BJ (cell line): ENCODE data around the gene MASP1. TPM values are rescaled to one million over a fixed set of nuclear protein-coding genes. Genes with fewer than 3 reads are reported as not detected.
A peak's percentile ranks its signal among the peaks of the same experiment; 100 is the strongest.

Source experiments
- CTCF ChIA-PET: fragments of 350-600 bp; formaldehyde crosslinking; extraction: SDS; loops from one replicate; lab custom pipeline; 2021; ENCODE audit warnings: antibody characterized with exemption, inconsistent platforms; lab: Yijun Ruan, JAX
- POLR2A ChIA-PET: fragments of 300-600 bp; sonication (Branson Sonifier 250); formaldehyde crosslinking; extraction: SDS; loops from one replicate; lab custom pipeline; 2021; ENCODE audit warnings: antibody characterized with exemption; lab: Charles Lee
- DNase-seq: peaks from one replicate; pipeline ENCODE4 v3.0.0-alpha.2; 2011; ENCODE audit warnings: low read depth
- H3K27me3 ChIP-seq: 2 replicates; pipeline ENCODE4 v1.6.0; 2011; ENCODE audit warnings: low read length; ENCODE audit not compliant: control insufficient read depth, insufficient read depth
- H3K36me3 ChIP-seq: 2 replicates; pipeline ENCODE4 v1.5.1; 2011; ENCODE audit warnings: low read length; ENCODE audit not compliant: control insufficient read depth, insufficient read depth
- H3K4me3 ChIP-seq: 2 replicates; pipeline ENCODE4 v1.5.1; 2011; ENCODE audit warnings: low read depth, mild to moderate bottlenecking, control low read depth, low read length
- CTCF ChIP-seq: IDR thresholded peaks from 2 replicates; pipeline ENCODE4 v1.5.1; 2011; ENCODE audit warnings: low read depth, mild to moderate bottlenecking, control low read depth, inconsistent platforms, low read length, moderate library complexity; ENCODE audit not compliant: insufficient read depth
- polyA plus RNA-seq: library from polyadenylated mRNA; depleted of rRNA; stranded (reverse); fragments of >200 nt; gene quantifications from 2 replicates; pipeline ENCODE4 v1.2.3, GENCODE V29; 2011

MASP1 gene
- polyA plus RNA-seq, 1 experiment: 321 TPM

- CTCF ChIA-PET: interaction anchor here (1.0 to 1.6 kb wide), 5 partner anchors 12 to 398 kb away, joined by 3 to 11 read pairs (median 3); no protein-coding TSS in a partner anchor
- TF ChIP-seq CTCF: no peak
- Histone ChIP-seq H3K4me3 (no peak overlapping the region), H3K36me3 (peaks cover 21% of the 10 kb centered on the region), H3K27me3 (no peaks in the 10 kb centered on the region)
- peak; percentile 97 for DNase-seq
- POLR2A ChIA-PET: no interaction called here
These were observed 10.3 kb downstream of the MASP1 start for GRCh38 chr3:187281191-187281714.

GRCh38 chr3:187280644-187281043 is 10.9 kb downstream of the MASP1 start:
- CTCF ChIA-PET: interaction anchor here (1.5 to 1.6 kb wide), 2 partner anchors 13 to 38 kb away, joined by 3 to 11 read pairs; no protein-coding TSS in a partner anchor
- no peak for DNase-seq
- no peak for TF ChIP-seq CTCF
- peaks cover 21% of the 10 kb centered on the region for H3K36me3 ChIP-seq
- H3K27me3 ChIP-seq: no peaks in the 10 kb centered on the region
- no peak overlapping the region for H3K4me3 ChIP-seq
- POLR2A ChIA-PET: no interaction called here

DNA sequence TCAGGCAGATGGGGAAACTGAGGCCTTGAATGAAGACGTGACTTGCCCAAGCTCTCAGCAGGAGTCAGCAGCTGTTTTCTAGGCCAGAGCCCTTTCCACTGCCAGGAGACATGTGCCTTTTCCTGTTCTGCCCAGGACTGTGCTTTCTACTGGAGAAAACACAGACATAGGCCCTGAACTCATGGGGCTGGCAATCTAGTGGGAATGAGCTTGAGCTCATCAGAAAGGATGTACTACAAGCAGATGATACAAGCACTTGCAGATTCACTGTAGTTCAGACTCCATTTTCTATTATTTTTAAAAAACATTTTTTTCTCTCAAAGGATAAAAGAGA is 14.4 kb downstream of the MASP1 start:
- no peak for TF ChIP-seq CTCF
- CTCF ChIA-PET: no interaction called here
- POLR2A ChIA-PET: no interaction called here

GRCh38 chr3:187276397-187277128 is 15.0 kb downstream of the MASP1 start:
- H3K4me3 ChIP-seq: no peak overlapping the region
- peaks cover 27% of the 10 kb centered on the region for H3K36me3 ChIP-seq
- DNase-seq: no peak
- CTCF ChIA-PET: interaction anchor here (0.6 to 1.2 kb wide), 2 partner anchors 10 to 12 kb away, joined by 3 read pairs; no protein-coding TSS in a partner anchor
- no peak for TF ChIP-seq CTCF
- no peaks in the 10 kb centered on the region for H3K27me3 ChIP-seq
- POLR2A ChIA-PET: interaction anchor here (0.6 kb wide), 1 partner anchor 57 kb away, joined by 8 read pairs; no protein-coding TSS in a partner anchor

More for the DNA sequence above, 14.4 kb downstream of the MASP1 start:
- Histone ChIP-seq H3K36me3 (peaks cover 27% of the 10 kb centered on the region), H3K4me3 (no peak overlapping the region), H3K27me3 (no peaks in the 10 kb centered on the region)
- DNase-seq: no peak

DNA sequence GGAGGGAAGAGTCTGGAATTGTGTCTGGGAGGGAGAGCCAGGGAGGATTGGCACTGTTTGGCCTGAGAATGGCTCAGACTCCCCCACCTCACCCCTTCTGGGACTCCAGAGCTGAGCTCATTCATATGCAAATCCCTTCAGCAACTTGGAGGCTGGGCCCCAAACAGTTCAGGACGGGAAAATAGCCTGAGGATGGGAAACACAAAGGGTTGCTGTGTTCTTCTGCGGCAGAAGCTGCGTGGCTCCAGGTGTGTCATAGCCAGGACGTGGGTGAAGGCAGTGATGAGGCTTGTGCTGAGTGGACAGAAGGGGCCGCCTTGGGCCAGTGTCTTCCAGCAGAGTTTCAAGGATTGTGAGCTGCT is 16.6 kb downstream of the MASP1 start:
- TF ChIP-seq CTCF: no peak
- Histone ChIP-seq H3K27me3 (no peaks in the 10 kb centered on the region), H3K36me3 (peaks cover 31% of the 10 kb centered on the region), H3K4me3 (no peak overlapping the region)
- POLR2A ChIA-PET: no interaction called here
- CTCF ChIA-PET: interaction anchor here (1.1 to 1.6 kb wide), 3 partner anchors 9 to 404 kb away, joined by 3 to 5 read pairs (median 4); no protein-coding TSS in a partner anchor
- no peak for DNase-seq
